SK-N-SH treated with all-trans-retinoic acid at 6 μM for 48 hours (cell line): ENCODE data around the gene APOH.

Source experiments
- ATAC-seq: fragments of 200-7000 bp; cut with Tn5 transposase; 3 replicates; pipeline ENCODE4 v1.9.1; 2020; ENCODE audit warnings: mild to moderate bottlenecking, moderate library complexity
- ARNTL ChIP-seq: fragments of 450-650 bp; formaldehyde crosslinking; IDR thresholded peaks from 2 replicates; pipeline ENCODE4 v1.5.0; 2020; ENCODE audit warnings: low read depth, mild to moderate bottlenecking, moderate library complexity, borderline replicate concordance
- CSDC2 ChIP-seq: fragments of 250-450 bp; sonication (Bioruptor Pico); IDR thresholded peaks from 2 replicates; pipeline ENCODE4 v1.5.0; 2020; ENCODE audit warnings: mild to moderate bottlenecking, moderate library complexity
- ESRRG ChIP-seq: fragments of 250-450 bp; sonication (Bioruptor Pico); IDR thresholded peaks from 2 replicates; pipeline ENCODE4 v1.6.1; 2021; ENCODE audit warnings: mild to moderate bottlenecking
- GLIS3 ChIP-seq: fragments of 250-450 bp; sonication (Bioruptor Pico); IDR thresholded peaks from 2 replicates; pipeline ENCODE4 v1.5.0; 2020; ENCODE audit warnings: mild to moderate bottlenecking, moderate library complexity
- ISL1 ChIP-seq: fragments of 250-450 bp; sonication (Bioruptor Pico); IDR thresholded peaks from 2 replicates; pipeline ENCODE4 v2.1.2; 2022; ENCODE audit warnings: mild to moderate bottlenecking, moderate library complexity
- OSR1 ChIP-seq: fragments of 250-450 bp; sonication (Bioruptor Pico); IDR thresholded peaks from 2 replicates; pipeline ENCODE4 v1.8.0; 2022; ENCODE audit warnings: moderate library complexity, mild to moderate bottlenecking, inconsistent platforms
- PPARA ChIP-seq: fragments of 250-450 bp; sonication (Bioruptor Pico); IDR thresholded peaks from 2 replicates; pipeline ENCODE4 v1.5.0; 2020; ENCODE audit warnings: mild to moderate bottlenecking, borderline replicate concordance
- RARB ChIP-seq: fragments of 250-450 bp; sonication (Bioruptor Pico); IDR thresholded peaks from 2 replicates; pipeline ENCODE4 v1.8.0; 2021; ENCODE audit warnings: mild to moderate bottlenecking, moderate library complexity
- TOX ChIP-seq: fragments of 250-450 bp; sonication (Bioruptor Pico); IDR thresholded peaks from 2 replicates; pipeline ENCODE4 v1.8.0; 2021; ENCODE audit warnings: mild to moderate bottlenecking, moderate library complexity, borderline replicate concordance
- ZC3H10 ChIP-seq: fragments of 250-450 bp; sonication (Bioruptor Pico); IDR thresholded peaks from 2 replicates; pipeline ENCODE4 v1.5.1; 2021; ENCODE audit warnings: mild to moderate bottlenecking, moderate library complexity
- ZFP3 ChIP-seq: fragments of 250-450 bp; sonication (Bioruptor Pico); IDR thresholded peaks from 2 replicates; pipeline ENCODE4 v1.5.0; 2020; ENCODE audit warnings: mild to moderate bottlenecking, moderate library complexity
- ZFP30 ChIP-seq: fragments of 450-650 bp; formaldehyde crosslinking; IDR thresholded peaks from 2 replicates; pipeline ENCODE4 v1.5.0; 2022; ENCODE audit warnings: mild to moderate bottlenecking, moderate library complexity
- ZNF565 ChIP-seq: fragments of 450-650 bp; formaldehyde crosslinking; conservative IDR thresholded peaks from 2 replicates; pipeline ENCODE4 v1.5.0; 2020; ENCODE audit warnings: low read depth, mild to moderate bottlenecking, moderate library complexity
- ZNF70 ChIP-seq: fragments of 450-650 bp; formaldehyde crosslinking; IDR thresholded peaks from 2 replicates; pipeline ENCODE4 v1.5.0; 2020; ENCODE audit warnings: mild to moderate bottlenecking, moderate library complexity
- ZNF8 ChIP-seq: fragments of 450-650 bp; formaldehyde crosslinking; IDR thresholded peaks from 2 replicates; pipeline ENCODE4 v1.5.0; 2020; ENCODE audit warnings: mild to moderate bottlenecking, moderate library complexity
- TF ChIP-seq, protein P1 (sequence below): fragments of 250-450 bp; sonication (Bioruptor Pico); IDR thresholded peaks from 2 replicates; pipeline ENCODE4 v1.8.0; 2020; ENCODE audit warnings: mild to moderate bottlenecking, moderate library complexity, borderline replicate concordance
- TF ChIP-seq, protein P2 (sequence below): fragments of 250-450 bp; sonication (Bioruptor Pico); IDR thresholded peaks from 2 replicates; pipeline ENCODE4 v1.5.0; 2020; ENCODE audit warnings: mild to moderate bottlenecking, moderate library complexity
- TF ChIP-seq, protein P3 (sequence below): fragments of 250-450 bp; sonication (Bioruptor Pico); IDR thresholded peaks from 2 replicates; pipeline ENCODE4 v1.5.1; 2021; ENCODE audit warnings: mild to moderate bottlenecking, moderate library complexity
- TF ChIP-seq, protein P4 (sequence below): fragments of 250-450 bp; sonication (Bioruptor Pico); IDR thresholded peaks from 2 replicates; pipeline ENCODE4 v1.8.0; 2021; ENCODE audit warnings: low read depth, mild to moderate bottlenecking, moderate library complexity, borderline replicate concordance

APOH gene

DNA sequence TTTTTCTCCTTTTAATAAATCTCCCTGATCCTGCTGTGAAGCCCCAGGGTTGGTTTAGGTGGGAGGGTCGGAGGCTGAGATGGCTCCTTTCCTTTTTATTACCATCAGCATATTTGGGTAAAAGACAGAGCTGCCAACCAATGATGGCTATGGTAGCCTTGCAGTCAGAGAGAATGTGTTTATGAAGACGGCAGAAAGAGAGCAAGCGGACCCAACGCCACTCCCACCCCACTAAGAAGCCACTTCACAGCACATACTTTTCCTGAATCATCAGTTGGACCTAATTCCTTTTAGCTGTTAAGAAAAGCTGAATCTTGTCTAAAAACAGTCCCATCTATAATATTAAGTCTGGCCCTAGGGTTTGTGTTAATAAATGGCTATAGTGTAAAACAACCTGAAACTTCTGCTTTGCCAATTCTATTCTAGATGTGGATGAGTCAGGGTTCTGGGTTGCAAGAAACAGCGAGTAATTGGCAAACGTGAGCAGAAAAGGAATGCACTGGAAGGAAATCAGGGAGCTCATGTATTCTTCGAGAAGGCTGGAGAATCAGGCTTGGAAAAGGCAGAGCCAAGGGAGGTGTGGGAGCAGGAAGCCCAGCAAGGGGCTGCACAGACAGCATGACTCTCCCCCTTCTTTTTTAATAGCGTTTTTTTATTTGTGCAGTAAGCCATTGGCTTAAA is 39.2 kb upstream of the APOH start:
- peak; percentile 74 for ATAC-seq
- TF ChIP-seq ZNF565 (CRISPR knock-in tag) (no peak), ARNTL (CRISPR knock-in tag) (no peak), ZFP30 (CRISPR knock-in tag) (peak; percentile 81)
- TF ChIP-seq, protein P1, sequence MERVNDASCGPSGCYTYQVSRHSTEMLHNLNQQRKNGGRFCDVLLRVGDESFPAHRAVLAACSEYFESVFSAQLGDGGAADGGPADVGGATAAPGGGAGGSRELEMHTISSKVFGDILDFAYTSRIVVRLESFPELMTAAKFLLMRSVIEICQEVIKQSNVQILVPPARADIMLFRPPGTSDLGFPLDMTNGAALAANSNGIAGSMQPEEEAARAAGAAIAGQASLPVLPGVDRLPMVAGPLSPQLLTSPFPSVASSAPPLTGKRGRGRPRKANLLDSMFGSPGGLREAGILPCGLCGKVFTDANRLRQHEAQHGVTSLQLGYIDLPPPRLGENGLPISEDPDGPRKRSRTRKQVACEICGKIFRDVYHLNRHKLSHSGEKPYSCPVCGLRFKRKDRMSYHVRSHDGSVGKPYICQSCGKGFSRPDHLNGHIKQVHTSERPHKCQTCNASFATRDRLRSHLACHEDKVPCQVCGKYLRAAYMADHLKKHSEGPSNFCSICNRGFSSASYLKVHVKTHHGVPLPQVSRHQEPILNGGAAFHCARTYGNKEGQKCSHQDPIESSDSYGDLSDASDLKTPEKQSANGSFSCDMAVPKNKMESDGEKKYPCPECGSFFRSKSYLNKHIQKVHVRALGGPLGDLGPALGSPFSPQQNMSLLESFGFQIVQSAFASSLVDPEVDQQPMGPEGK (CRISPR knock-in tag) = no peak

DNA sequence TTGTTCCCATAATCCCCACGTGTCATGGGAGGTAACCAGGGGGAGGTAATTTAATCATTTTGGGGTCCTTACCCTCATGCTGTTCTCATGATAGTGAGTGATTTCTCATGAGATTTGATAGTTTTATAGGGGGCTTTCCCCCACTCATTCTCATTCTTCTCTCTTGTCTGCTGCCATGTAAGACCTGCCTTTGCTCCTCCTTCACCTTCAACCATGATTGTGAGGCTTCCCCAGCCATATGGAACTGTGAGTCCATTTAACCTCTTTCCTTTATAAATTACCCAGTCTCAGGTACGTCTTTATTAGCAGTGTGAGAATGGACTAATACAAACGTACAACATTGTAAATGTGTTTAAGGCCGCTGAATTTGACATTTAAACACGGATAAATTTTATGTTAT is 35.5 kb upstream of the APOH start:
- no peak for ATAC-seq
- no peak for TF ChIP-seq GLIS3 (CRISPR knock-in tag)
- TF ChIP-seq ZNF70 (CRISPR knock-in tag) = no peak
- no peak for TF ChIP-seq OSR1 (CRISPR knock-in tag)
- no peak for TF ChIP-seq TOX (CRISPR knock-in tag)
- TF ChIP-seq, protein P2, sequence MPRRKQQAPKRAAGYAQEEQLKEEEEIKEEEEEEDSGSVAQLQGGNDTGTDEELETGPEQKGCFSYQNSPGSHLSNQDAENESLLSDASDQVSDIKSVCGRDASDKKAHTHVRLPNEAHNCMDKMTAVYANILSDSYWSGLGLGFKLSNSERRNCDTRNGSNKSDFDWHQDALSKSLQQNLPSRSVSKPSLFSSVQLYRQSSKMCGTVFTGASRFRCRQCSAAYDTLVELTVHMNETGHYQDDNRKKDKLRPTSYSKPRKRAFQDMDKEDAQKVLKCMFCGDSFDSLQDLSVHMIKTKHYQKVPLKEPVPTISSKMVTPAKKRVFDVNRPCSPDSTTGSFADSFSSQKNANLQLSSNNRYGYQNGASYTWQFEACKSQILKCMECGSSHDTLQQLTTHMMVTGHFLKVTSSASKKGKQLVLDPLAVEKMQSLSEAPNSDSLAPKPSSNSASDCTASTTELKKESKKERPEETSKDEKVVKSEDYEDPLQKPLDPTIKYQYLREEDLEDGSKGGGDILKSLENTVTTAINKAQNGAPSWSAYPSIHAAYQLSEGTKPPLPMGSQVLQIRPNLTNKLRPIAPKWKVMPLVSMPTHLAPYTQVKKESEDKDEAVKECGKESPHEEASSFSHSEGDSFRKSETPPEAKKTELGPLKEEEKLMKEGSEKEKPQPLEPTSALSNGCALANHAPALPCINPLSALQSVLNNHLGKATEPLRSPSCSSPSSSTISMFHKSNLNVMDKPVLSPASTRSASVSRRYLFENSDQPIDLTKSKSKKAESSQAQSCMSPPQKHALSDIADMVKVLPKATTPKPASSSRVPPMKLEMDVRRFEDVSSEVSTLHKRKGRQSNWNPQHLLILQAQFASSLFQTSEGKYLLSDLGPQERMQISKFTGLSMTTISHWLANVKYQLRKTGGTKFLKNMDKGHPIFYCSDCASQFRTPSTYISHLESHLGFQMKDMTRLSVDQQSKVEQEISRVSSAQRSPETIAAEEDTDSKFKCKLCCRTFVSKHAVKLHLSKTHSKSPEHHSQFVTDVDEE = no peak
- no peak for TF ChIP-seq ZFP3 (CRISPR knock-in tag)
- TF ChIP-seq, protein P3, sequence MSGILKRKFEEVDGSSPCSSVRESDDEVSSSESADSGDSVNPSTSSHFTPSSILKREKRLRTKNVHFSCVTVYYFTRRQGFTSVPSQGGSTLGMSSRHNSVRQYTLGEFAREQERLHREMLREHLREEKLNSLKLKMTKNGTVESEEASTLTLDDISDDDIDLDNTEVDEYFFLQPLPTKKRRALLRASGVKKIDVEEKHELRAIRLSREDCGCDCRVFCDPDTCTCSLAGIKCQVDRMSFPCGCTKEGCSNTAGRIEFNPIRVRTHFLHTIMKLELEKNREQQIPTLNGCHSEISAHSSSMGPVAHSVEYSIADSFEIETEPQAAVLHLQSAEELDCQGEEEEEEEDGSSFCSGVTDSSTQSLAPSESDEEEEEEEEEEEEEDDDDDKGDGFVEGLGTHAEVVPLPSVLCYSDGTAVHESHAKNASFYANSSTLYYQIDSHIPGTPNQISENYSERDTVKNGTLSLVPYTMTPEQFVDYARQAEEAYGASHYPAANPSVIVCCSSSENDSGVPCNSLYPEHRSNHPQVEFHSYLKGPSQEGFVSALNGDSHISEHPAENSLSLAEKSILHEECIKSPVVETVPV = no peak
- no peak for TF ChIP-seq CSDC2
- TF ChIP-seq PPARA = no peak
- TF ChIP-seq ESRRG = no peak
- TF ChIP-seq ZNF565 (CRISPR knock-in tag) = no peak
- no peak for TF ChIP-seq ZNF8 (CRISPR knock-in tag)
- TF ChIP-seq, protein P4, sequence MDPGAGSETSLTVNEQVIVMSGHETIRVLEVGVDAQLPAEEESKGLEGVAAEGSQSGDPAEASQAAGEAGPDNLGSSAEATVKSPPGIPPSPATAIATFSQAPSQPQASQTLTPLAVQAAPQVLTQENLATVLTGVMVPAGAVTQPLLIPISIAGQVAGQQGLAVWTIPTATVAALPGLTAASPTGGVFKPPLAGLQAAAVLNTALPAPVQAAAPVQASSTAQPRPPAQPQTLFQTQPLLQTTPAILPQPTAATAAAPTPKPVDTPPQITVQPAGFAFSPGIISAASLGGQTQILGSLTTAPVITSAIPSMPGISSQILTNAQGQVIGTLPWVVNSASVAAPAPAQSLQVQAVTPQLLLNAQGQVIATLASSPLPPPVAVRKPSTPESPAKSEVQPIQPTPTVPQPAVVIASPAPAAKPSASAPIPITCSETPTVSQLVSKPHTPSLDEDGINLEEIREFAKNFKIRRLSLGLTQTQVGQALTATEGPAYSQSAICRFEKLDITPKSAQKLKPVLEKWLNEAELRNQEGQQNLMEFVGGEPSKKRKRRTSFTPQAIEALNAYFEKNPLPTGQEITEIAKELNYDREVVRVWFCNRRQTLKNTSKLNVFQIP = no peak
- no peak for TF ChIP-seq RARB (CRISPR knock-in tag)
- TF ChIP-seq ZFP30 (CRISPR knock-in tag) = no peak
- TF ChIP-seq, all 23 proteins: peak for 0

DNA sequence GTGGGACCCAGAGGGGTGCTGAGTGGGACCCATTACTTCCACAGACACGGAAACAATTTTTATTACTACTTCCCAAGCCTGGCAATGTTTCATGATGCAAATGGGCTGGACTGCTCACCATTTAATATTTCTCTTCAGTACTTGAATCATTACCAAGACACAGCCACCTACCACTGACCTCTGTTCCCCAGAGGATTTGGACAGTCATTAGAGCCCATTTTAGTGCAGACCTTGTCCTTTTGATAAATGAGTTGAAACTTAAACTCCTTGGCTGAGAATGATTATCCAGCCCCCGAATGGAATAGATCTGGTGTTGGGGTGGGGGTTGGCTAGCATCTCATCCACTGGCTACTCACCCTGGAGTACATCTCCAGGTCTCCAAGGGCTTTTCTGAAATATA is 33.6 kb upstream of the APOH start:
- ATAC-seq = no peak
- no peak for TF ChIP-seq TOX (CRISPR knock-in tag)
- TF ChIP-seq GLIS3 (CRISPR knock-in tag) = no peak
- no peak for TF ChIP-seq ZFP3 (CRISPR knock-in tag)
- no peak for TF ChIP-seq ZNF8 (CRISPR knock-in tag)
- no peak for TF ChIP-seq OSR1 (CRISPR knock-in tag)
- no peak for TF ChIP-seq ZNF70 (CRISPR knock-in tag)
- TF ChIP-seq, protein P4 = no peak
- TF ChIP-seq, protein P1 (CRISPR knock-in tag) = no peak
- no peak for TF ChIP-seq ISL1
- TF ChIP-seq, protein P3 = no peak
- TF ChIP-seq ESRRG = no peak
- no peak for TF ChIP-seq ZC3H10
